Stimulated activated CD8-positive, alpha-beta memory T cell treated with anti-CD3 and anti-CD28 coated beads, Interleukin-12 subunit alpha, Interleukin-12 subunit beta, amount 100 ng/mL, for 24 hours (primary cell): ENCODE results near the gene TATDN3.
A peak's percentile ranks its signal among the peaks of the same experiment; 100 is the strongest.
"Not testable (repeated sequence)": the region's sequence is repeated elsewhere in the genome, so short reads cannot be mapped to it uniquely, and the experiment has no call there.

Experiments used
- DNase-seq: peaks from one replicate; pipeline ENCODE4 v3.0.0-alpha.2; 2020; ENCODE audit errors: extremely low read depth

Gene TATDN3

DNA sequence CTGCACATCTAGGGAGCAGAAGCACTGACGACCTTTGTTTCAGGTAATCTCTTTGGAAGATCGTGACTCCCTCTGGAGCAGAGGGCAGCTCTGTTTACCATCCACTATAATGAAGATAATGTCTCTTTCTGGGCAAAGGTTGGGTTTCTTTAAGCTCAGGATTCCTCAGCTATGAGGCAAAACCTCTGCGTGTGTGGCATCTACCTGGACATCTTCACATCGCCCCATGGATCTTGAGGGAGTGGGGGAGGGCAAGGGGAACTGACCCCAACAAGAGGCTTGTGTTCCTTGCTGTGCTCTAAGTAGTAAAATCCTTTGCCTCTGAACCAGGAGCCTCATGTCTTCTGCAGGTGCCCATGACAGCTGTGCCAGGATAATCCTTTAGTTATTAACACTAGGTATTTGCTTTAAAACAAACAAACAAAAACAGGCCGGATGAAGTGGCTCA, 36.2 kb downstream of the TATDN3 start:
- no peak for DNase-seq

DNA sequence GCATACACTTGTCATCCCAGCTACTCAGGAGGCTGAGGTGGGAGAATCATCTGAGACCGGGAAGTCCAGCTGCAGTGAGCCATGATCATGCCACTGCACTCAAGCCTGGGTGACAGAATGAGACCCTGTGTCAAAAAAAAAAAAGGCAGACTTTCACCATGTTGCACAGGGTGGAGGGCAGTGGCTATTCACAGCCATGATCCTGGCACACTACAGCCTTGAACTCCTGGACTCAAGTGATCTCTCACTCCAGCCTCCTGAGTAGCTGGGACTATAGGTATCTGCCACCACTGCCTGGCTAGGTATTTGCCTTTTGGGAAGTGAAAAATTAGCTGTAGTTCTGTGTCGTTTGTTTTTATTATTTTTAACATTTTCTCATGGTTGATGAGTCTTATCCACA, 36.7 kb downstream of the TATDN3 start:
- DNase-seq: no peak

DNA sequence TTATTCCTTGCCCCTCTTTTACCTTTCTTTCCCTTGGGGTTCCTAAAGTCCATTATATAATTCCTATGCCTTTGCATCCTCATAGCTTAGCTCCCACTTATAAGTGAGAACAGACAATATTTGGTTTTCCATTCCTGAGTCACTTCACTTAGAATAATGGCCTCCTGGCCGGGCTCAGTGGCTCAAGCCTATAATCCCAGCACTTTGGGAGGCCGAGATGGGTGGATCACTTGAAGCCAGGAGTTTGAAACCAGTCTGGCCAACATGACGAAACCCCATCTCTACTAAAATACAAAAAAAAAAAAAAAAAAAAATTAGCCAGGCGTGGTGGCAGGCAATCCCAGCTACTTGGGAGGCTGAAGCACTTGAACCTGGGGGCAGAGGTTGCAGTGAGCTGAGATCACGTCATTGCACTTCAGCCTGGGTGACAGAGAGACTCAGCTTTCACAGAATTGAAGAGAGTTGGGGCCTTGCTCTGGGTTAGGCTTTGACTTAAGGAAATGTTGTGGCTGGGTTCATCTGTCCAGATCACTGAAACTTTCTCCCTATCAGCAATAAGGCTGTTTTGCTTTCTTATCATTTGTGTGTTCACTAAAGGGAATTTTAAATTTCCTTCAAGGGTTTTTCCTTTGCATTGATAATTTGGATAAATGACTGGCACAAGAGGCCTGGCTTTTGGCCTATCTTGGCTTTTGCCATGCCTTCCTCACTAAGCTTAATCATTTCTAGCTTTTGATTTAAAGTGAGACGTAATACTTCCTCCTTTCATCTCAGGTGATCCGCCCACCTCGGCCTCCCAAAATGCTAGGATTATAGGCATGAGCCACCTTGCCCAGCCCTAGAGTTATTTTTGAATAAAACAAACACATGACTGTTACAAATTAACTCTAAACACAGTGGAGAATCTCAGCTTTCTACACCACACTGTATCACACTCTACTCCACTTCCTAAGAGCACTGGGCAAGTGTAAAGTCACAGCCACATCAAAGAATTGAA, 41.8 kb downstream of the TATDN3 start:
- not testable (repeated sequence) for DNase-seq

DNA sequence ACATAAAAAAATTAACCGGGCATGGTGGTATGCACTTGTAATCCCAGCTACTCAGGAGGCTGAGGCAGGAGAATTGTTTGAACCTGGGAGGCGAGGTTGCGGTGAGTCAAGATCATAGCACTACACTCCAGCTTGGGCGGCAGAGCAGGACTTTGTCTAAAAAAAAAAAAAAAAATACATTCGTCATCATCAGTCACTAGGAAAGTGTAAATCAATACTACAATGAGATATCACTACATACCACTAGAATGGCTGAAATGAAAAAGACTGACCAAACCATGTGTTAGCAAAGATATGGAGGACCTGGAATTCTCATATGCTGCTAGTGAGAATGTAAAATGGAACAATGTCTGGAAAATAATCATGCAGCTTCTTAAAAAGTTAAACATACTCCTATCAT, 46.5 kb downstream of the TATDN3 start:
- no peak for DNase-seq

DNA sequence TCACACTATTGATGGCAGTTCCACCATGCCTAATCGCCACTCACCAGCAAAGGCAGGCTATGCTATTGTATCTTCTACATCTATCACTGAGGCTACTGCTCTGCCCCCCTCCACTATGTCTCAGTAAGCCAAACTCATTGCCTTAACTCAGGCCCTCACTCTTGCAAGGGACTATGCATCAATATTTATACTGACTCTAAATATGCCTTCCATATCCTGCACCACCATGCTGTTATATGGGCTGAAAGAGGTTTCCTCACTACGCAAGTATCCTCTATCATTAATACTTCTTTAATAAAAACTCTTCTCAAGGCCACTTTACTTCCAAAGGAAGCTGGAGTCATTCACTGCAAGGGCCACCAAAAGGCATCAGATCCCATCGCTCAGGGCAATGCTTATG, 52.8 kb downstream of the TATDN3 start:
- DNase-seq: not testable (repeated sequence)

DNA sequence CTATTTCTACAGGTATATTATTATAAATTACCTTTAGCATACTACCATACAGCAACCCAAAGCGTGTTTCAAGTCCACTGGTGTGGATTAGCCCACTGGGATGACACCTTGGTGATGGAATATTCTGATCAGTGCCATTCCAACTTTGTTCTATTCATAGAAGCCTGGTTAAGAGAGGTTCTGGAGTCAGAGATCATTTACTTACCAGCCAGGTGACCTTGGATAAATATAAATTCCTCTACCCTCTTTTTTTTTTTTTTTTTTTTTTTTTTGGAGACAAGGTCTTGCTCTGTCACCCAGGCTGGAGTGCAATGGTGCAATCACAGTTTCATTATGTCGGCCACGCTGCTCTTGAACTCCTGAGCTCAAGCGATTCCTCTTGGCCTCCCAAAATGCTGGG, 55.9 kb downstream of the TATDN3 start, which contains the start of gene SPATA45:
TSS of gene SPATA45 (minus strand) at position 101 of the 400 bp plus-strand sequence. CDS start 11,500 bp downstream, outside the sequence.
- no peak for DNase-seq

DNA sequence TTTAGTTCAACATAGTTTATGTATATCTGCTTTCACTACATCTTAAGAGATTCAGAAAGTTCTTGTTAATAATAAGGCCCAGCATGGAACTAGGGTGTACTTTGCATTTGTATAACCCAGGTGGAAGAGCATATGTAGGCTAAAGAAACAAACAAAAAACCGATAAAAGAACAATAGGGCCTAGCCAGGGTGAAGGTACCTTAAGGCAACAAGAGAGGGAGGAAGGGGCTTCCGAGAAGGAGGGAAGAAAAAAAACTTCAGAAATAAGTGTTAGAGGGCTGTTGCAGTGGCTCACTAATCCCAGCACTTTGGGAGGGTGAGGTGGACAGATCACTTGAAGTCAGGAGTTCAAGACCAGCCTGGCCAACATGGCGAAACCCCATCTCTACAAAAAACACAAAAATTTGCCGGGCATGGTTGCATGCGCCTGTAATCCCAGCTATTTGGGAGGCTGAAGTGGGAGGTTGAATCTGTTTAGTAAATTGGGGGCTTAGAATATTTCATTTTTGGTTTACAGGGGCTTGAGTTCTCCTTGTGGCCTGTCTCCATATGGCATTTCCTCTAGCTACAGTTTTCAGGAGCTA, 60.5 kb downstream of the TATDN3 start:
- DNase-seq: no peak

DNA sequence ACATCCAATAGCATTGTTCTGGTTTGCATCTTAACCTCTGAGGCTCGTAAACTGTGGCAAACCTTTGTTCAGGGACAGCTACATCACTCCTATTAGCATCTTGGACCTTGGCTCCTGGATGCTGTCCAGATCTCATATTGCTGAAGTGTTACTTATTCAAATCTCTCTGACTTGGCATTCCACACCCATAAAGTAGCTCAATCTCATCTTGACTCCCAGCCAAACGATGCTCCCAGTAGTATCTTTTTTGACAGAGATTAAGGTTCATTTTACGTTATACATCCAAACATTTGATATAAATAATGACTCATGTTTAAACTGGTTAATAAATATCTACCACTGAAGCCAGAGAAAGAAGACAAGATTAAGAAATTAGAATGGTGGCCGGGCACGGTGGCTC, 62.0 kb downstream of the TATDN3 start:
- no peak for DNase-seq

DNA sequence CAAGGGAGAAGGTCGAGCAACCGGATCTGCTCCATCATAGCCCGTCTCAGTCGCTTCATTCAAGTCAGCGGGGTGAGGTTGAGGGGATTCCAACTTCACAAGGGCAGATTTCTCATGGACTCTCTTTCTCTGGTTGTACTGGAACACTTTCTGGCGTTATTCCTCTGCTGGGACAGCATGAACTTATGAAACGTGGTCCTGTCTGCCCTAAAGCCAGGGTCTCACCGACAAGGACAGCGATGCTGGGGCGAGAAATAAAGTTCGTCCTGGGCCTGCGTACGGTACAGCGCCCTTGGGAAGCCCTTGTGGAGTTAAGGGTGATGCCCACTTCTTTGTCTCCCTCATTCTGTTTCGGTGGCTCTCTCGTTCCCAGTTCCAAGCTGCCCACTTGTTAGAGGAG, 65.1 kb downstream of the TATDN3 start:
- DNase-seq: no peak

DNA sequence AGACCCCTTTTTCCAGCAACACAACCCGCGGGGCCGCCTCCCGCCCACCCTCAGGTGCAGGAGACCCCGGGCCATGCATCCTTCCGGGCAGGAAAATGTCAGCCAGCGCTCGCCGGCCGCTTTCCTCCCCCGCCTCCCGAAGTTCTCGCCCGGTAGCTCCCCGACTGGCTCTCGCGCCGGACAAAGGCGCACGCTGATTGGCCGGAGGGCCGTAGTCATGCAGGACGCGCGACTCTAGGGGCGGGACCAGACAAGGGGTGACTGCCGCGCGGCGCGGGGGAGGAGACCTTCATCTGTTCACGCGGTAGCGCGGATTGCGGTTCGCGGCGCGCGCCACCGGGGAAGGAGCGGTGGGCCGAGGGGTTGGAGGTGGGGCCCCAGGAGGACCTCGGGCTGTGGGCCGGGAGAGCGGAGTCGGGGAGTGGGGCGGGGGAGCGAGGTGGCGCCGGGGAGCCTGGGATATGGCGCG, 66.3 kb downstream of the TATDN3 start, which contains the start of gene FLVCR1:
TSS of gene FLVCR1 (plus strand) at position 284 of the 469 bp plus-strand sequence. CDS start at position 462, 178 bp downstream.
- peak; percentile 87 for DNase-seq

DNA sequence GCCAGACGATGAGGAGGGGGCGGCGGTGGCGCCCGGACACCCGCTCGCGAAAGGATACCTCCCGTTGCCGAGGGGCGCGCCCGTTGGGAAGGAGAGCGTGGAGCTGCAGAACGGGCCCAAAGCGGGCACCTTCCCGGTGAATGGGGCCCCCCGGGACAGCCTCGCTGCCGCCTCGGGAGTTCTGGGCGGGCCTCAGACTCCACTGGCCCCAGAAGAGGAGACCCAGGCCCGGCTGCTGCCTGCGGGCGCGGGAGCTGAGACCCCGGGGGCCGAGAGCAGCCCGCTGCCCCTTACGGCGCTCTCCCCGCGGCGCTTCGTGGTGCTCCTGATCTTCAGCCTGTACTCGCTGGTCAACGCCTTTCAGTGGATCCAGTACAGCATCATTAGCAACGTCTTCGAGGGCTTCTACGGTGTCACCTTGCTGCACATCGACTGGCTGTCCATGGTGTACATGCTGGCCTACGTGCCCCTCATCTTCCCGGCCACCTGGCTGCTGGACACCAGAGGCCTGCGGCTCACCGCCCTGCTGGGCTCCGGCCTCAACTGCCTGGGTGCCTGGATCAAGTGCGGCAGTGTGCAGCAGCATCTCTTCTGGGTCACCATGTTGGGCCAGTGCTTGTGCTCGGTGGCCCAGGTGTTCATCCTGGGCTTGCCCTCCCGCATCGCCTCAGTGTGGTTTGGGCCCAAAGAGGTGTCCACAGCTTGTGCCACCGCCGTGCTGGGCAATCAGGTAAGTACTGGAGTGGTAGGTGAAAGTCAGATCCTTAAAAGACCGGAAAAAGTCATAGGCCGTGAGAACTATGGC, 67.0 kb downstream of the TATDN3 start:
- no peak for DNase-seq

DNA sequence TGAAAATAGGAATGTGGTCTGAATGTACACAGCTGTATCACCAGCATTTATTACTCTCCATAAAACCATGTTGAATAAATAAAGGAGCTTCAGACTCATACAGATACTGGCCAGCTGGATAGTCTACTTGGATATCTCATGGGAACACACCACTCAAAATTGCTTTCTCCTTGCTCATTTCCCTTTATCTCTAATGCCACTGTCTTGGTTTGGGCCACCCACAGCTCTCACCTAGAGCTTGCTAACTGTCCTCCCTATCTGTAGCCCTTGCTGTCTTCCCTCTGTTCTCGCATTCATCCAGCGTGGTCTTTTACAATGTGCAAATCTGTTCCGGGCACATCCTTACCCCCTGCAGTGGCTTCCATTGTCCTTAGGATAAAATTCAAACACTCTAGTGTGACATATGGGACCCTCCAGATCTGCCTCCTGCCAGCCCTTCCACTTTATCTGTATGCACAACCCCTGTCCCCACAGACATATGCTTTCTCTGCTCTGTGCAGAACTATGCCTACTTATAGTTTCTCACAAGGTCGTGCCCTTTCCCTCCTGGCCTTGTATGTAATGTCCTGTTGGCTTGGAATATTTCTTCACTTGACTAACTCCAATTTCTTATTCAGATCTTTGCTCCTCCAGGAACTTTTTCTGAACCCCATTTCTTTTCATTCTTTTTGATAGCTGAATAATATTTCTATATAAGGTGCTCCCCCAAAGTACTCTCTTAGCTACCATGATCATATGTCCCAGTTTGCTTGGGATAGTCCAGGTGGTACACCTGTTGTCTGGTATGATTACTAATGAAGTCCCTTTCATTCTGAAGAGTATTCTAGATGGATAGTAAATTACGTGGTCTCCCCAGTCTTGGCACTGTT, 69.3 kb downstream of the TATDN3 start:
- no peak for DNase-seq

DNA sequence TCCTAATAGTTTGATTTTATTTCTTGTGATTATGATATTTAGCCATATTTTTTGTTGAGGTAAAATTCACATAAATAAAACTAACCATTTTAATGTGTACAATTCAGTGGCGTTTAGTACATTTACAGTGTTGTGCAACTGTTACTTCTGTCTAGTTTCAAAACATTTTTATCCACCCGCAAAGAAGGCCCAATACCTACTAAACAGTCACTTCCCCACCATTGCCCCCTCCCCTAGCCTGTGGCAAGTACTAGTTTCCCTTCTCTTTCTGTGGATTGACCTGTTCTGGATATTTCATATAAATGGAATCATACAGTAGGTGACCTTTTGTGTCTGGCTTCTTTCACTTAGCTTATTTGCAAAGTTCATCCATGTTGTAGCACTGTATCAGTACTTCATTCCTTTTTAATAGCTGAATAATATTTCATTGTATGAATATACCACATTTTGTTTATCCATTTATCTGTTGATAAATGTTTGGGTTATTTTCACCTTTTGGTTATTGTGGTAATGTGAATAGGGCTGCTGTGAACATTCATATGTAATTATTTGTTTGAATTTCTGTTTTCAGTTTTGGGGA, 70.5 kb downstream of the TATDN3 start:
- DNase-seq: no peak

DNA sequence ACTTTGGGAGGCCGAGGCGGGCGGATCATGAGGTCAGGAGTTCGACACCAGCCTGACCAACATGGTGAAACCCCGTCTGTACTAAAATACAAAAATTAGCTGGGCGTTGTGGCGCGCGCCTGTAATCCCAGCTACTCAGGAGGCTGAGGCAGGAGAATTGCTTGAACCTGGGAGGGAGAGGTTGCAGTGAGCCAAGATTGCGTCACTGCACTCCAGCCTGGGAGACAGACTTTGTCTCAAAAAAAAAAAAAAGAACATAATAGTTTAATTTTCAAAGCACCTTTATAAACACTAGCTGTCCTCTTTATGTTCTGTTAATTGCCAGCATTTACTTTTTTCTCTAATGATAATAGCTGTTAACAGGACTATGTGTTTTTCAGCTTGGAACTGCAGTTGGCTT, 71.7 kb downstream of the TATDN3 start:
- not testable (repeated sequence) for DNase-seq

DNA sequence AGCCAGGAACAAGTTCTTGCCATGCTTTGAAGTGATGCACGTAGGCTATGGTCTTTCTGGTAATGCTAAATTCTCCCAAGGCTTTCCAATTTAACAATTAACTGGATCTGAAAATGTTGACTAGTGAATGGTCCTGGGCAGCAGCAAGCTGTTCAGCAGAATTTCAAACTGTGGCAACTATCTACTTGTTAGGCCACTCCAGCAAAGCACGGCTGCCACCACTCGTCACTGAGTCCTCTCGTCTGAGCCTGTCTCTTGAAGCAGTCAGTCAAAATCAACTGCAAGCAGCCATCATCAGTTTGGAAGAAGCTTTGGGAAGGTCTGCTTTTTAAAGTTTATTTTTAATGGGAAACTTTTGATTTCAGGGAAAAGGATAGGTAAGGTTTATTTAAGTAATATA, 72.5 kb downstream of the TATDN3 start:
- no peak for DNase-seq
